Inflammatory macrophage treated with lipopolysaccharide for 1 hour (primary cell): ENCODE data around the gene FARS2.

Experiments
- DNase-seq, 2 donors: peaks; one replicate each; pipeline ENCODE4 v3.0.0-alpha.2; 2020 to 2022

FARS2 gene

DNA sequence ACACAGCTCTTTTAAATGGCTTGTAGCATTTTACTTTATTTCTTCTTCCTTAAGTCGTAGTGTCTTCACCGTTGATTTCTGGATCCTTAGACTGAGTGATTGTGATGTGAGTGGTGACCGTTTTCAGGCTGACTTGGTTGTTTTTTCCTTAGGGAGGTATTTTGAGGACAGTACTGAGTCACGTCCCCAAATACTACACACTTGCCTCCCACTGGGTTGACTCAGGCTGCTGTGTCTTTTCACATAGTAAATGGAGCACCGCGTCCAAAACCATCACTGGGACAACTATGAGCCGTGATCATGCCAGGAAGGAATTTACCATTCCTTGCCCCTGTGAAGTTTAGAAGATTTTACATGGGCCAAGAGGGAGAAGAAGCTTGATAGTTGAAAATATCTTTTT is 174.1 kb downstream of the FARS2 start:
- no peak for DNase-seq

DNA sequence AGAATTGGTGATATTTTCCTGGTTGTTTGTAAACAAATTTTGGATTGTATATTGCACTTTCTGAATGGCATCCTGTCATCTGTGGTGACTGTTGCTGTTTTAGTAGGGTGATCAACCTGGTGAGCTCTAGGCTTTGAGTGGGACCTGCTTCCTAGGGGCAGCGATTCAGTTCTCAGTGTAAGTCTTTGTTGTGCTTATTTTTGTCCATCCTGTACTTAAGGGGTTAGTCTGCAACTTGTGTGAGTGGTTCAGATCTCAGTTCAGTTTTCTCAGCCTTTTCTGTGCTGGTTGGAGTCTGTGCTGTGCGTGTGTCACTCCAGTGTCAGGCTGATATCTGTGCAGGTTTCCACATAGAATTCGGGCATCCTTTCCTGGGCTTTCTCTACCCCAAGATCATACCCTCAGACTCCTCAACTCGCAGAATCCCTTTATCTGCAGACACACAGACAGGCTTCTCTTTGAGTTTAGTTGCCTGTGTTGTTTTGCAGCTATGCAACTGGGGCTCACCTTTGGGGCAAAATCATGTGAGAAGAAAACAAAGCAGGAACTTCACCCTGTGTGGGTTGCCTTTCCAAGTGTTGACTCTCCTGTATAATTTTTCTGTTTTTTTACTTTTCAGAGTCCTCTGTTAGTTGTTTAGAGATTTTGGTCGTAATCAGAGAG is 177.7 kb downstream of the FARS2 start:
- DNase-seq: no peak

DNA sequence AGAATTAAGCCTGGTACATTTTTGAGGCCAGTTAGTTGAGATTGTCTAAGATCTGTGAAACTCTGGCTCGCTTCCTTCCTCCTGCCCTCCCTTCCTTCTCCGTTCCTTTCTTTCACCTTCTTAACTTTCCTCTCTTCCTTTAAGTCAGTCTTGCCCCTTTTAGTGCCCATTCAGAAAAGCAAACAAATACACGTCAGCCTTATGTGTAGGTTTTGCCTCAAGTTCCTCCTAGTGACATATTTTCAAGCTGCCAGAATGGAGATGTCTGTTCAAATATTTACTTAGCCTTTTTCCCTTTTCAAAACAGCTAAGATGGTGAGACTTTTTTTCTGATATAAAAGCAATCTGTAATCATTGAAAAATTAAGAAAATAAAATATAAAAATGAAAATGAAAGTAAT is 178.4 kb downstream of the FARS2 start:
- DNase-seq: no peak

DNA sequence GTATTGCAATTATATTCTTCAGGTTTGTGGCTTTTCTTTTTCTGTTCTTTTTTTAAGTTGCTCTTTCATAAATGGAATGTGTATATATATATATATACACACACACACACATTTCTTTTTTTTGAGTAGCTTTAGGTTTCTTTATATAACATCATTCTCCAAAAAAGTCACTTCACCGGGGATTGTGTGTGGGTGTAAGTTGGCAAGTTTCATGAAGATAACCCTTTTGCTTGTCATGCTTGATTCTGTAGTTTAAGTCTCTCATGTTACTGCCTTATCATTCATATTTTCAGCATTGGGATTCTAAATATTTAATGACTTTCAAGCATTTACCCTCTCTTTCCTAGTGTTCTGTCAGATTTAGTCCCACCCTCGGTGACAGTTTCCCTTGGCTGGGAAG is 181.0 kb downstream of the FARS2 start:
- DNase-seq: no peak

DNA sequence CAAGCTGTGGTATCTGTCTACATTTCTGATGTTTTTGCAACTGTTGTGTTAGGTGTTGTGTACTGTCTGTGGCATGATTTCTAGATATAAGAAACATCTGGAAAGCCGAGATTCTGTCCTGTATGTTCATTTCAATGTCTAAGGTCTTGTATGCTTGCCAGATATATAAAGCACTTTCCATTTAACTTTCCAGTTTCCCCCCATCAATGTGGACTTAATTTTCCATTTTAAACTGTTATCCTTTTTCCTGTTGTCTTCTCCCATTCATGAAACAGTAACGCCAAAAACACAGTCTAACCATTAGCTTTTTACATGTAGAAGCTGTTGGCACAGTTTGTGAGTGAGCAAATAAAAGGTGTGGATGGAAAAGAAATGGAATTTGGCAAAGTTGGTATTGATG is 181.6 kb downstream of the FARS2 start:
- DNase-seq: no peak

DNA sequence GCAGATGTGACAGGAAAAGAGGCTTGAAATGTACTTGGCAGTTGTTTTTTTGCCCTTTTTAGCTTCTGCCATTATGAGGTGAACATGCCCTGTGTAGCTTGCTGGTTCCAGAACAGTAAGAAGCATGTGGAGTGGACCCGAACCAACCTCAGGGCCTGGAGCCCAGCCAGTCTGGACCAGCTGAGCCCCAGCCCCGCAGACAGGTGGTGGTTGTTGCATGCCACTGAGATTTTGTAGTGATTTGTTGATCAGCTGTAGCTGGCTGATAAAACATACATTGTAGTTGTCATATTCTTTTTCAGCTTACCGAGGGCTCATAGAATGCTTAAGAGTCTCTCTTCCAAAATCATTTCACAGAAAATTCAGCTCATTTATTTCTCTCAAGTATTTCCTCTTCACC is 182.2 kb downstream of the FARS2 start:
- no peak for DNase-seq

DNA sequence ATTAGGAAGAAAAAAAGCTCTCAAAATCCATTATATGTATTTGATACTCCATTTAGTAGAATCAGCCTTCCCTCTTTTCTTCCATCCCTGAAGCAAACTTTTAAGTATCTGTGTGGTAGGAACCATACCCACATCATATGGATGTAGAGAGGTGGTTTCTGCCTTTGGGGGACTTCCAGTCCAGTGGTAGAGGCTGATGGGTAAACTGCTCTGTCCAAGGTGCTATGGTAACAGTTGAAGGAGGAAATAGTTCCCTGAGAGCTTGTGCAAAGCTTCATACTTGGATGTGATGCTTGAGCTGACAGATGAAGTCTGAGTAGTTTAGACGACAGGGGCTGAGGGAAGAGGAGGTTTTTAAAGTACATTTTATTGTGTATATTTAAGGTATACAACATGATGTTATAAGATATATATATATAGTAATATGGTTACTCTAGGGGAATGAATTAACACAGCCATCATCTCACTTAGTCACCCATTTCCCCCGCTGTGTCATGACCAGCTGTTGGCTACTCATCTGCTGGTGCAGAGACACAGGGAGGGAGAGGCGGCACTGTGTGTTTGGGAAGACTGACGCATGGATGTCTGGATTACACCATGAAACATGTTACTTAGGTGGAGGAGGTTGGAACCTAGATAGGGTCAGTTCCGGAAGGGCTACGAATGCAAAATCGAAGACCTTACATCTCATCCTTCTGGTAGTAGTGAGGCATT is 185.2 kb downstream of the FARS2 start:
- no peak for DNase-seq

DNA sequence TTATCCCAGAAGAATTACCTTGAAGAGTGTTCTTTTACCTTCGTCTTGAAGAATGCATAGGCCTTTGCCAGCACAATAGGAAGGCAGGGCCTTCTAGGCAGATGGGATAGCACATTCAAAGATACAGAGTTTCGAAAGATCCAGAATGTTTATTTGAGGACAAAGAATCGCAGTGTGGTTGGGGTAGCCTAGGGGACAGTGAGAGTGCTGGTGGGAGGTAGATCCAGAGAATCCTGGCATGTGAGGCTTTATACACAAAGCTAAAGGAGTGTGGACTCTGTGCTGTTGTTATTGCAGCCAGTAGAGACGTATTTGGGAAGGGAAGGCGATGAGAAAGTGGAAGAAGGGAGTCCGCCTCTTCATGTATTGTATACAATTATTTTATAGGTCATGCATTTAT is 186.6 kb downstream of the FARS2 start:
- DNase-seq: no peak

DNA sequence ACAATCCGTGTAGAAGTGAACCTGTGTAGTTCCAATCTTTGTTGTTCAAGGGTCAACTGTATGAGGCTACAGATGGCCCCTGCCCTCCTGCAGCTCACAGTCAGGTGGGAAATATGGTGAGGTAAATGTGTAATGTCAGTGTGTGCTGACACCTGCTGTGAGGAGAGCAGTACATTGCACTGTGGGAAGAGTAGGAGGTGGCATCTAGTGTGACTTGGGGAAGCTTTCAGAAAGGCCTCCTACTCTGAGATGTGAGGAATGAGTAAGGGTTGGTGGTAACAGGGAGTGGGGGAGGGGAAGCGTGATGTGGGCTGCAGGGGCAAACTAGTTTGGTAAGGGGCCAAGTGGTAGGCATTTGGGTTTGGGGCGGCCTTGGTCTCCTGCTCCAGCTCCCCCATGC is 188.8 kb downstream of the FARS2 start:
- no peak for DNase-seq

DNA sequence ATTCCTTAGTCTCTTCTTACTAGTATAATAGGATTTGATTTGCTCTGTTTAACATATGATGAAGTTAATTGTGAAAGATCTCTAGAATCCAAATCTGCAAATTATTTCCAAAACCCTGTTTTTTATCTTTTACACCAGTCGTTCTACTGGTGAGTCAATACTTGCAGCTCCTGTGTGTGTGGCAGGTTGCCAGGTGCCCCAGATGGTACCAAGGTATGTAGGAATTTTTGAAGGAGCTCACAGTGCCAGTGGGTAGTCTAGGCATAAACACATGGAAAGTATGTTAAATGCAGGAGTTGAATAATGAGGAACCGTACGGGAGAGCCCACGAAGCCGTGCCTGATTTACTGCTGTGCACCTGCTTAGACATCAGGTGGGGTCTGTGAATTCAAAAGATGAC is 192.2 kb downstream of the FARS2 start:
- no peak for DNase-seq

DNA sequence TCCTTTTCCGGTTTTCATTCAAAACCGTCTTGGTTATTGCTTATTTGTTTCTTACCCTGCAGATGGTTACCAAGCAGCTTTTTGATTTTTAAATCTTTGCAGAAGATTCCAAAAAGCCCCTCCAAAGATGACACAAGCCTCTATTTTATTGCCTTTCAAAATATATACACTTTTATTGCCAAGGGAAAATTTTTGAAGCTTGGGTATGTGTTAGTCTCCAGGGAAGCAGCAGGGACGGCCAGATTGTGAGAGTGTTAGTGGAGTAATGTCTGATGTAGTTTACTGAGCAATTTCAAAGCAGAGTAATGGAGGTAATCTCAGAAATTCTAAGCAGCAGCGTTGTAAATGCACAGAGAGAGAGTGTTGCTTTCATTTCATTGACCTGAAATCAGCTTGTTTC is 193.8 kb downstream of the FARS2 start:
- DNase-seq: no peak

DNA sequence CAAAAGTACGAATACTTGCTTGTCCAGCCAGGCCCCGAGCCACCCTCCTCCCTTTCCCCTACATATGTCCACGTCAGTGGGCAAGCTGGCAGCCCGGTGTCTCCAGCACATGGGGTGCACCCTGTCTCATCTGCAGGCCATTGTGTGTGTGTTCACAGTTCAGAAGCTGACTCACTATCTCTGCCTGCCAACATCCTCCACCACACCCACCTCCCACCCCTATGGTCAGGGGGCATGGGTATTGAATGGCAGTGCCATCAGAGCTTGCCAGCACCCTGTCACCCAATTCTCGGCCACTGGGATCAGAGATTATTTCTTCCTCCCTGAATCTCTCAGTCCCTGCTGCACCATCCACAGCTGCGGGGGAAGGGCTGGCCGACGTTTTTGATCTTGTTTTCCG is 195.7 kb downstream of the FARS2 start:
- no peak for DNase-seq

DNA sequence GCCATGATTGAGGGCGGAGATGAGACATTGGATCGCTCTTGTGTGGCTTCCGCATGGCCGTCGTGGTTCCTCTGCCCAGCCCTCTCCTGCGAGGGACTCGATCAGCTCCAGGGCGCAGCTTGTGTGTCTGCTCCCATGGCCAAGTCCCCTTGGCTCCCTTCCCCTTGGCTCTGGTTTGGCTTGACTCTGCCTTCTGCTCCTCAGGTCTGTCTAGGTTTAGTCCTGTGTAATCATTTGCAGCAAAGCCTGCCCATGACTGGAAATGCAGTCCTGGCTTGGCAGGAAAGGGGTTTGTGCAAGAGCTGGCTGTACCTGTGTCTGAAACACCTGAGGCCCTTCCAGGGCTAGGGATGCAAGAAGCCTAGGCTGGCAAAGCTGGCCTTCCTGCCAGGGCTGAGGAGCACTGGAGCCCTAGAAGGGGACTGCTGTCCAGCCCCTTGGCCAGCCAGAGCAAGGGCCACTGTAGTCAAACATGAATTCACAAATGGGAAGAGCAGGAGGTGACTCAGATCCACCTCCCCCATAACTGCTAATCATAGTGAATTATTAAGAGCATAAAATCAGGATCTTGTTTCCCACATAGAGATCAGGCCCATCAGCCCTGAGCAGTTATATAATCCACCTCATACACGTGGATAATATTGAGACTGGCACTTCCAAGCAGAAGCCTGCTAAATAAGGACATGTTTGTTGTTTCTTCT is 196.8 kb downstream of the FARS2 start:
- no peak for DNase-seq

DNA sequence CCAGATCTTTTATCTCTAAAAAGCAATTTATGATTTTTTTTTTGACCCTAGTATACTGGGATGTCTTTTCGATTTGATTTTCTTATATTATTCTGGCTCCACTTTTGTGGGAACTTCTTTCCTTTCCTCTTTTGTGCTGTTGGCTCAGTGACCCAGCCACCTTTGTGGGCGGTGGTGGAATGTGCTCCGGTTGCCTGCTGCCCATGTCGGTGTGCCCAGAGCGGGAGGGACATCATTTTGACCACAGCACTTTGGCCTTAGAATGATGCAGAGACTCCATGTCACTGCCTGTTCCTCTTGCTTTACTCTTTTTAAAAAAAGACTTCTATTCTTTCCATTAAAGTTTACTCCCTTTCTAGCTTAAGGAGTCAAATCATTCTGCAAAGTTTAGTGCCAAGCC is 198.0 kb downstream of the FARS2 start:
- DNase-seq: no peak

DNA sequence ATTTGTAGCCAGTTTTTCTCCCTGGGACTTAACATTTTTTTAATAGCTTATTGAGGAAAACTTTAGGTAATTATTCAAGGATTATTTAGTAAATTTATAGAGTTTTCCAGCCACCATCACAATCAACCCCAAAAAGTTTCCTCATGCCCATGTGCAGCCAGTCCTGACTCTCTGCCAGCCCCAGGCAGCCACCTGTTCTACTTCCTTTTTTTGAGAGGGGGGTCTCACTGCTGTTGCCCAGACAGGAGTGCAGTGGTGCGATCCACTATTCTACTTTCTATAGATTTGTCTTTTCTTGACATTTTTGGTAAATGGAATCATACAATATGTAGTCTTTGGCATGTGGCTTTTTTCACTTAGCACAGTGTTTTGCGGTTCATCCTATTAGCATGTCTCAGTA is 200.1 kb downstream of the FARS2 start:
- no peak for DNase-seq

DNA sequence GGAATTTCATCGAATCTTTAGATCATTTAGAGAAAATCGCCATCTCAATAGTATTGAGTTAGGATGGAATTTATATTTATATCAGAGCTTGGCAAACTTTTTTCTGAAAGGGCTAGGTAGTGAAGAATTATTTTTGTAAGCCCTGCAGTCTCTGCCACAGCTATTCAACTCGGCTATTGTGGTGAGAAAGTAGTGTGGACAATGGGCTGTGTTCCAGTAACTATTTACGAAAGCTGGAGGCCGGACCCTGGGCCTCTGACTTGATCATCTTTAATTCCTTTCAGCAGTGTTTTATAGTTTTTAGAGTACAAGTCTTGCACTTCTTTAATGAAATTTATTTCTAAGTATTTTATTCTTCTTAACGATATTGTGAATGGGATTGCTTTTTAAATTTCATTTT is 201.5 kb downstream of the FARS2 start:
- DNase-seq: no peak

DNA sequence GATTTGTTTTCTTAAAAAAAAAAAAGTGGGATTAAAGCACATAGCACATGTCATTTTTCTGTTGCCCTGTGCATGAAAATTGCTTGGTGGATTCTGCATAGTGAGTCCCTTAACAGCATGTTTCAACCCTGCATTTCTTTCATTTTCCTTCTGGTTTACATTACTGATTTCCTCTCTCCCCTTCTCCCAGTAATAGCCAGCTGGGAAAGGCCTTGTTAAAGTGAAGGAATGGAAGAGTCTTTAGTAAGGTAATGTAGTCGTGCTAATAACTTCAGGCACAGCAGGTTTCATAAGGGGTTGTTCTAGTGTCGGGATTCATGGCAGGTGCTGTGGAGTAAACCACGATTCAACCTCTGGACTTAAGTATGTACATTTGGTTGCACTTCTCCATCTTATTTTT is 202.4 kb downstream of the FARS2 start:
- DNase-seq: no peak

DNA sequence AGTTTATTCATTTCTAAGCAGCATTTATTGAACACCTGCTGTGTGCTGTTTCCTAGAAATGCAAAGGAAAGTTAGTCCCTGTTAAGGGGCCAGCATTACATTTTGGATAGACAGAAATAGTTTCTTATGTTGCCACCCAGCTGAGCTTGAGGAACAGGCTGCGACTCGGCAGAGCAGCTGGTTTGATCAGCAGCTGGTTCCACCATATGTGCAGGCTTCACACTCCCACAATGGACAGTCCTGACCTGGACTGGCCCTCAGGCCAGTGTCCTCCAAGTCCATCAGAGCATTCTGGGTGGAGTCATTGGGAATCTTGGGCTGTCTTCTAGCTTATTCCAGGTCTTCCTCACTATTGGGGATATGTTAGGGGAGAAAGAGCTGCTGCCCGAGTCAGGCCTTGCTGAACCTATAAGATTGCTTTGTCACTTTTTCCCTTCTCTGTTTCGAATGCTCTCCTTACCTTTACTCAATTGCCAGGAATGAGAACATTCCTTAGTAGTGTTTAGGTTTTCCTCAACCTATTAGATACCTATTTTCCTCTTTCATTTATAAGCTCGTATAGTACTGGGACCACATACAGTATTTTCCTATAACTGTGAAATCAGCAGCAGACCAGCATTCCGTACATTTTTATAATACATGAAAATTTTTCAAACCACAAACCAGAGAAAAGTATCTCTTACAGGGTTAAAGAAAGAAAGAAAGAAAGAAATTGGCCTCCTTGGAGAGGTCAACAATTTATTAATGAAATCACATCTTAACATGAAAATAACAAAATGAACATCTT is 203.0 kb downstream of the FARS2 start:
- DNase-seq: no peak

DNA sequence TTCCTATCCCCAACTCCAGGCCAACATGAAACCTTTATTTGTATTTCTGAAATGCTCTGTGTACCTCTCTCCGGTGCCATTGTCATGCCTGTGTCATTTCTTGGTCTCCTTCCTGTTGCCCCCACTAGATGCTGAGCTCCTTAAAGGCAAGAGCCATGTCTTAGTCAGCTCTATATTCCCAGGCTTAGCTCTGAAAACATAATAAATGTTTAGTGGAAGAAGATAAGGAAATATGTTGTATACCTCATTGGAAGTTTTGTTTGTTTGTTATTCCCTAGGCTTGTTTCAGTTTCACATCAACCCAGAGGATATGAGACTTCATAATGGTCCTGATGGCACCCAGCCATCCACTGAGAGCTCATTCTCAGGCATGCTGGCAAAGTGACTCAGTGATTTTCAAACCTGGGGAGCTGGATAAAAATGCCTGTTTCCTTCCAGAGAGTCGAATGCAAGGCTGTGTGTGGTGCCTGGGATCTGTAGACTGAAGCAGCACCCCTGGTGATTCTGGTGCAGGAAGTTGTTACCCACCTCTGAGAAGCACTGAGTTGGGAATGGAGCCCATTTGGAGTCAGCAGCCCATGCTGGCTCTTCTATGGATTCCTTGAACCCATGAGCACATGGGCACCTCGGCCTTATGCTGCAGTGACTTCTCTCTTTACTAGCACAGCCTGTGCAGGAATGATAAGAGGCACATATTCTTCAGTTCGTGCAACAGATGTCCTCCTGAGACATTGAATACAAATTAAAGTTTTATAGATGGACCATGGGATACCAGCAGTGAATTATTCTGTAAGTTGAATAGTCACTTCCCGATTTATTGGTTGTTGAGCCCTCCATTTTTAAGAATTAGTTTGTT is 205.2 kb downstream of the FARS2 start:
- DNase-seq: no peak

DNA sequence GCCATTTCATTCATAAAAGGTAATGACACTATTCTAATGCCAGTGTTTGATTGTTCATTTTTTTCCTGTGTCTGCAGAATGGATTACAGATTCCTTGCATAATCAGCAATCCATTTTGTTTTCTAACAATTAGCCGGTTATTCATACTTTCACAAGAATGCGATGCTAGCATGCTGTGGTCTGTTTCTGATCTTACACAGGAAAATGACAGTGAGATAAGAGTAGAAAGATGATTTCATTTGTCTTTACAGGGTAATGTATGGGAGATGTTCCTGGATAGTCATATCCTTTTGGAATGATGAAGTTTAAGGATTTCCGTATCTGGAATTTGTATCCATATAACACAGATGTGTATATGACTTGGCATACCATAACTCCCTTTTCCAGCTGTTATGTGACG is 207.3 kb downstream of the FARS2 start:
- DNase-seq: no peak

DNA sequence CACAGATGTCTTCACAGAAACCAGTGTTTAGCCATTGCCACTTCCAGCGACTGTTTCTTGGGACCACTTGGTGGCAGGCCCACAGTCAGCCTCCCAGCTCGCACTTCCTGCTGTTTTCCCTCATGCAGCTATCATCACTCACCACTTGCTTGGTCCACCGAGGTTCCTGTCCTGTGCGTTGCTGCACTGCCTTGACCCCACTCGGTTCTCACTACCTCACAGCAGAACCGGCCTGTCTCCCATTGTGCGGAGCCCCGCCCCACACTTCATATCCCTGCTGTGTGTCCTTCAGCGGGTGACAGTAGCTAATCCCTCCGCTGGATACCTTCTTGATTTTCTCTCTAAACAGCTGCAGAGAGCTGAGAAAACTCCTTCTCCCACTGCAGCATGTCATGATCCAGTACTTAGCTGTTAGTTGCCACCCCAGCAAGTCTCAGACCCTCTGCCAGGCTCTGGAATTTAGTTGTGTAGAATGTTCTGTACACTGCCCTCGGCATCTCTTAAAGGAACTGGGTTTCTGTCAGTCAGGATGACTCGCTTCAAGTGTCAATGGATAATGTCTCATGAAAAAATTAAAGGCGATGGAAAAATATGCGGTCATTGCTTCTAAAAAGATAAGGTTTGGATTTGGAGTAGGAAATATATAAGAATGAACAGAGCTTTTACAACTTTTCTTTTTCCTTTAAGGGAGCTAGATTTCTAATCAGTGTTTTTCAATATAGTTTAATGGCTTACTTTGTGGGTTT is 208.0 kb downstream of the FARS2 start:
- no peak for DNase-seq

DNA sequence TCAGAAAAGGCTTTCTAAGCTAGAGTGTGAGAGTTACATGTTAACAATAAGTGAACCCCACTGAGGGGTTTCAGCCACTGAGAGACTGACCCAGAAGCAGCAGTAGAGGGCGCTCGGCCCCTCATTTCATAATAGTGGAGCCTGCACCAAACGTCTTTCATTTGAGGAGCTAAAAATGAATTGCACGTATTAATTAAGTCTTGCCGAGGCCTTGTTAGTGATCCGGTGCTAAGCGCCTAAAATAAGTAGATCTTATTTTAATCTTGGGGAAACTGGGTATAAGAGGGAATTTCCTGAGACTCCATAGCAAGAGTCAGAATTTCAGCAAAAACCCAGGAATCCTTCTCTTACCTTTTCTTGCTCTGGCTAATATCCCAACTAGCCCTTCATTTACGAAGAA is 209.7 kb downstream of the FARS2 start:
- DNase-seq: peak; percentile 13 to 74
